Stimulated activated CD4-positive, alpha-beta T cell treated with anti-CD3 and anti-CD28 coated beads, Interleukin-12 subunit alpha, Interleukin-12 subunit beta, amount 100 ng/mL, for 24 hours (primary cell): ENCODE measurements around the gene ARMC9.

ENCODE experiments used
- DNase-seq, 2 experiments: peaks; one replicate each; pipeline ENCODE4 v3.0.0-alpha.2; 2020; ENCODE audit warnings: low read depth in 2 of 2

The ARMC9 gene

DNA sequence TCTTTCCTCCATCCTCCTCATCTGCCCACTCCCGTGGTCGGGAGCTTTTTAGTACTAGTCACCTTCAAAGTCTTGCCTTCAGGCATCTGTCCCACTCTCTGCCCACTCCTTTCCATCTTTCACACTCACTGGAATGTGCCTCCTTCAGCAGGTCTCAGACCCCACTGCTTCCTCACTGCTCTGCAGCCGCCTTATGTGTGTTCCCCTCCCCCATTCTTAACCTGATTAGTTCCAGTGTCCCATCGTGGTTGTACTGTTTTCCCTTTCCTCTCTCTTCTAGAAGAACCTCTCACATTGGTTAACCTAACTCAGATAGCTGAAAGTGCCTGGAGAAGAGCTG, 3.0 kb downstream of the ARMC9 start:
- DNase-seq: no peak

DNA sequence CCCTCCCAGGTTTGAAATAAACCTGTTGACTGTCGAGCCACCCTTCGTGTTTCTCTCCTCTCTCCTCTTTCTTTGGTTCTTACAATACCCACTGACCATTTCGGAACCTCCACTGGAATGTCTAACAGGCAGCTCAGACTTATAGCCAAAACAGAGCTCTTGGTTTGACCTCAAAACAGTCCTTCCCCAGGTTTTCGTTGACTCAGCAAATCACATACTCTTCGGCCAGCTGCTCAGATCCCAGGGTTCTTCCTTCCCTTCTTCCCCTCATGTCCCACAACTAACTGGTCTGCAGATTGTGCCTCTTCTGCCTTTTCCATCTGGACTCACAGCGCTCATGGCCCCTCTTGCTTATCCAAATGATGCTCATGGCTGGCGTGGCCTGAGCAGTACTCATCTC, 4.7 kb downstream of the ARMC9 start:
- no peak for DNase-seq

DNA sequence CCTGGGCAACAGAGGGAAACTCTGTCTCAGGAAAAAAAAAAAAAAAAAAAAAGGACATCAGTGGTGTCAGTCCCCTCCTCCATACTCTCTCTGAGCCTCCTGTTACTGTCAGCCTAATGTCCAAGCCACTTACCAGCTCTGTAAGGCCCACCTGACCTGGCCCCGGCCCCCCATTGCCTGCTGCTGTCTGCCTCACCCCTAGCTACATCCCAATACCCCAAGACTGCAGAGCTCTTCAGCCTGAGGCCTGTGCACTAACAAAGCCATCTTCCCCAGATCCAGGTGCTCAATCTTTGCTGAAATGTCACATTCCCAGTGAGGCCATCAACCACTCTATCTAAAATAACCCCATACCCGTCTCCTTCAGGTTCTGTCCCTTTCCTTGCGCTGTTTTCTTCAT, 5.7 kb downstream of the ARMC9 start:
- no peak for DNase-seq

DNA sequence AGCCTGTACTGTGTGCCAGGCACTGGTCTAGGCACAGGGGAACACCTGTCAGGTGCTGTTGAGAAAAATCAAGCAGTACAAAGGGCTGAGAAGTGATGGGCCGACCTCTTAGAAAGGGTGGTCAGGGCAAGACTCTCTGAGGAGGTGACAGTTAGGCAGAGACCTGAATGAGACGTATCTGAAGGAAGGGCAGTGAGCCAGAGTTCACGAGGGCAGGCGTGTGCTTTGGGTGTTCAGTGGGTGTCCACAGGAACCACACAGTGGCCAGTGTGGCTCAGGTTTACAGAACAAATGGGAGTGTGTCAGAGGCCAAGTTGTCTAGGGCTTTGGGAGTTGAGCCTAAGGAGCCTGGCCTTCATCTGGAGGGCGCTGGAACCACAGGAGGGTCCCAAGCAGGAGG, 6.2 kb downstream of the ARMC9 start:
- no peak for DNase-seq

DNA sequence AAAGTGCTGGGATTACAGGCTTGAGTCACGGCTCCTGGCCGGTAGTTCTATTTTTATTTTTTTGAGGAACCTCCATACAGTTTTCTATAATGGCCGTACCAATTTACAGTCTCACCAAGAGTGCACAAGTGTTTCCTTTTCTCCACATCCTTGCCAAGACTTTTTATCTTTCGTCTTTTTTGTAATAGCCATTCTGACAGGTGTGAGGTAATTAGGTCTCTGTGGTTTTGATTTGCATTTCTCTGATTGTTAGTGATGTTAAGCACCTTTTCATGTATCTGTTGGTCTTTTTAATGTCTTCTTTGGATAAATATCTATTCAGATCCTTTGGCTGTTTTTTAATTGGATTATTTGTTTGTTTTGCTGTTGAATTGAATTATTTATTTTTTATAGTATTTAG, 9.3 kb downstream of the ARMC9 start:
- no peak for DNase-seq

DNA sequence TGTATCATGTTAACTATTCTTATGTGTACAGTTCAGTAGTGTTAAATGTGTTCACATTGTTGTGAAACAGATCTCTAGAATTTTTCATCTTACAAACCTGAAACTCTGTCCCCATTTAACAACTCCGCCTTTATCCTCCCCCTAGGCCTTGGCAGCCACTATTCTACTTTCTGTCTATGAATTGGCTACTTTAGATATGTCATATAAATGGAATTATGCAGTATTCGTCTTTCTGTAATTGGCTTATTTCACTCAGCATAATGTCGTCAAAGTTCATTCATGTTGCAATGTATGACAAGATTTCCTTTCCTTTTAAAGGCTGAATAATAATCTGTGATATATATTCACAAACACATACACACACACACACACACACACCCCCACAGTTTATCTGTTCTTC, 12.4 kb downstream of the ARMC9 start:
- DNase-seq: no peak

DNA sequence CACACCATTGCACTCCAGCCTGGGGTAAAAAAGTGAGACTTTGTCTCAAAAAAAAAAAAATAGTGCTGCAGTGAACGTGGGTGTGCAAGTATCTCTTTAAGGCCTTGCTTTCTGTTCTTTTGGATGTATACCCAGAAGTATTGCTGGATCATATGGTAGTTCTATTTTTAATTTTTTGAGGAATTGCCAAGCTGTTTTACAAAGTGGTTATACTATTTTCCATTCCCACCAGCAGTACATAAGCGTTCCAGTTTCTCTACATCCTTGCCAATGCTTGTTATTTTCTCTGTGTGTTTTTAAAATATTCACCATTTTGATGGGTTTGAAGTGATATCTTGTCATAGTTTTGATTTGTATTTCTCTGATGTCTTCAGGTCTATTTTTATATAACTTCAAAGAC, 13.1 kb downstream of the ARMC9 start:
- no peak for DNase-seq

DNA sequence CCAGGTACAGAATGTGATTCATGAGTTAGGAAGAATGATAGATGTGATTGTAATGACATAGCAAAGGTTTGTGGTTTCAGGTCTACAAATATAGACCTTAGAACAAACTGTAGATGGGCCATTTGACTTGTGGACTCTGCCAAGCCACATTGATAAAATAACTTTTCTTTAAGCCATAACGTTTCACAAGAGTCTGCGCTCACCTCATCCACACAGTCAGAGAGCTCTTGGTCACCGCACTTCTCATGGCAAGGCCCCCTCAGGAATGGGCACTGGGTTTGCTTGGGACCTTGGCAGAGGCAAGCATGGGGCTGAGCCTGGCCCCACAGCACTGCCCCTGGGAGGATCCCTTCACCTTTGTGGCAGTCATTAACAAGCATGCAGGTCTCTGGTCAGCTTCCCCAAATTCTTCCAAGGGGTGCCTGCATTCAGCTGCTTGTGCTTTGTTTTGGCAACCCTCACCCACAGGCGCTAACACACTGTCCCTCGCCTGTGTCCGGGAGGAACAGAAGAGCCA, 14.0 kb downstream of the ARMC9 start:
- DNase-seq: no peak

DNA sequence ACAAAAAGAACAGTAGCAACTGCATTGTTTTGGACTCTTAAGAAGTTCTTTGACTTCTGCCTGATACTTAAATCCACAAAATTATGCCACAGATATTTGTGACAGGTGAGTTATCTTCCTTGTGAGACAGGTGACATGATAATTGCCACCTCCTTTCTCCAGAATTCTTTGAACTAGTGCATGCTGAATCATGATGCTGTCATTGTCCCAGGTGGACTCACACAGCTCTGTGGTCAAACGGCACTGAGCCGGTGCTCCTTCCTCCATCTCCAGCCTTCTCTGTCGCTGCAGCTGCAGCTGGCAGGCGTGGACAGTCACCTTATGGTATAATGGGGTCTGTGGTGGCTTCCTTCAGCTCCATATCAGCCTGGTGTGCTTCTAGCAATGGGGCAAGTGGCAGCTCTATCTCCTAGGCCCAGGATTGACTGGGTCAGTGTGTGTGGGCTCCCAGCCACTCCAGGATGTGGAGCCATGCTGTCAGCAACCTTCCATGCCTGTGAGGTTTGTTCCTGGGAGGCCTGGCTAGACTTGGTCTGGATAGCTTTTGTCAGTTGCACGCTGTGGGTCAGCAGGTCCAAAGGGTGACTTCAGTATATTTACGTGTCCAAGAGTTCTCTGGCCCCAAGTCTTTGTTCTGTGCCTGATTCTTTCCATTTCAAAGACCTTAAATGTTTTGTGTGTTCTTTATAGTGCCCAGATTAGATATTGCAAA, 15.7 kb downstream of the ARMC9 start:
- DNase-seq: no peak

DNA sequence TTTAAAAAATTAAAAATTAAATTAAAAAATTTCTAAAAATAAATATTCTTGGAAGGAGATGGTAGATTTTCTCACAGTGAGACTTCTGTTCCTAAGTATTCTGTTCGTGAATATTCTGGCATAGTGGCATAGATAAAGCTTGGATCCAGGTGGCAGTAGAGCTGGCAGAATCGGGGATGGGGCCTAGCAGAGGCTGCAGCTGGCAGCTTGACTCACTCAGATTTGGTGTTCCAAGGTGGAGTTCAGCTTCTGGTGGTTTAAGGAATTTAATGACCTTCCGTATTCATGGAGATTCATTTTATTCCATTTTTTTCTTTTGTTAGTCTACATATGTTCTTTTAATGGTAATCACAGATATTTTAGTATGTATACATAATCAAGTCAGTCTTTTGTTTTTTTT, 19.9 kb downstream of the ARMC9 start:
- DNase-seq: no peak

DNA sequence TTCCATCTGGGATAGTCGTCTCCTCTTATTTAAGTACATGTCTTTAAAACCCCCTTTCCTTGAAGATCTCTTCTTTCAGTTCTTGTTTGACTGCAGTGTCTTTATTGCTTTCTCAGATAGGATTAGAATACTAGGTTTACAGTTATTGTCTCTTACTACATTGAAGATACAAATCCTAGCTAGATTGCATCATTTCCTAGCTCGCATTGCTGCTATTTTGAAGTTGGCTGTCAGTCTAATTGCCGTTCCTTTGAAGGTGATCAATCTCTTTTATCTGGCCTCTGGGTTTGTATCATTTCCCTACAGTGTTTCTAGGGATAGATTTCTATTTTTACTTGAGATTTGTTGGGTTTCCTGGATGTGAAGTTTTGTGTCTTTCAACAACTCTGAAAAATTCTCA, 20.9 kb downstream of the ARMC9 start:
- DNase-seq: no peak

DNA sequence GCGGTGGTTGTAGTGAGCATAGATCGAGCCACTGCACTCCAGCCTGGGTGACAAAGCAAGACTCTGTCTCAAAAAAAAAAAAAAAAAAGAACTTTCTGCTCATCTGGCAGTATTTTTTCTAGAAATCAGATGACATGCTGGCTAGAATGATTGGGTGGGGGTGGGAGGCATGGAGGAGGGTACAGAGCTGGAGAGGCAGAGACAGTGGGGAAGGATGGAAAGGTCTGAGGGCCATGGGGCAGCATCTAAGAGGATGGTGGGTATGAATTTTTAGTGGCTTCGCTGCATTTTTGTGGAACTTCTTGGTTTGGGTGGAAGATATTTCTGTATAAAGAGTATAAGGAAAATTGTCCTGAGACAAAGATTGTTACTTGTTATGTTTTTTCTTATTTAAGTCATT, 23.3 kb downstream of the ARMC9 start:
- no peak for DNase-seq

DNA sequence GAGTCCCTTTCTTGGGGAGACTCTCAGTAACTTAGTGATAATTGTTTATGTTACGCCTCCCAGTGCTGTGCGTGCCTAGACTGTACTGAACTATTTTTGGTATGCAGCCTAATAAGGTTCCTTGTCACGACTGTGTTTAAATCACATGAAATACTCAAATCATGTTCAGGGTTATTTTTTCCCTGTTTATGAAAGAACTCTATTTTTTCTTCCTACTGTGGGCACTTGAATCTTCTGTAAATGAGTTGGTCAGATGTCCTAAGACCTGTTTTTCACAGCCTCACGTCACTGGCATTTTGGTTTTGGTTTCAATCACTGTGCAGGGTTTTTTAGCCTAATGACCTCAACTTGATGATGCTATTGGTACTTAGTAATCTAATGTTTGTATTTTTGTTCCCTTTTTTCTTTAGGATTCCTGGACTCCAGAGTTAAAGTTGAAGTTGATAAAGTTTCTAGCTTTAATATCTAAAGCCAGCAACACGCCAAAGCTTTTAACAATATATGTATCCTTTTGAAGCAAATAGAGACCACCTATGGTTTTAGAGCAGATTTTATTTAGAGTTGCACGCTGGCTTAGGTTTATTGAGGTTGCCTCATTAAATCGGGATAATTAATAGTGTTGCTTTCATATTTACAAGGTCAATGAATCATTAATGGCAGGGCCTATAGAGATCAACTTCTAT, 24.0 kb downstream of the ARMC9 start:
- DNase-seq: no peak

DNA sequence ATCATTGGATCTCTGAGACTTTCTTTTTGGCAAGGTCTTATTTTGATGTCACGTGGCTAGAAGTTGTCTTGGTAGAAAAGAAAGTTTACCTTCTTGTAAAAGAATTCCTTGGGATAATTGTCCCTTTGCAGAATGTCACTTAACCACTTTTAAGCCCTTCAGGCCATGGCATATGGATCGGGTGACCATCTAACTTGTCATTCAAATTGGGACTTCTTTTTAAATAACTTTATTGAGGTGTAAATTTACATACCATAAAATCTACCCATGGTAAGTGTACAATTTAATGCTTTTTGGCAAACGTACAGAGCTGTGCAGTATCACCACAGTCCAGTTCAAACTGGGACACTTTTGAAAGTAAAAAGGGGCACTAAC, 24.6 kb downstream of the ARMC9 start:
- DNase-seq: no peak

DNA sequence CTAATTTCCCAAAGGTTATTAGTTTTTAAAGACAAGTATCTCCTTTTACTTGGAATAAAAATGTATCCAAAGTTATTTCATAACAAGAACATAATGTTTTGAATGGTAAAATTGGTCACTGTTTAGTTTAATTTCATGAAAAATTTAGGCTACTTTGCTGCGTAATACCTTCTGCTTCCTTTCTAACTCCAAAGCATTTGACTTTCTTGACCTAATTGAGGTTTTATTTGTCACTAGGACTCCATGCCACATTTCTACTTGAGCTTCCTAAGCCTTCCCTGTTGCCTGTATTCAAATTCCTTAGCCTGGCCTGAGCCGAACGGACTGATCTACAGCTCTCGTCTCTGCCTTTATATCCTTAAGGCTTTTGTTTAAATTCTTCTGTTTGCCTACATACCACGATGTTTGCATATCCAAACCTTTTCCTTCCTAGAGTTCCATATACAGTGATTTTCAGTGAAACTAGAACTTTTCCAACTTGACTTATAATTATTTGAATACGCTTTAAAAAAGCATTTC, 25.1 kb downstream of the ARMC9 start:
- no peak for DNase-seq

DNA sequence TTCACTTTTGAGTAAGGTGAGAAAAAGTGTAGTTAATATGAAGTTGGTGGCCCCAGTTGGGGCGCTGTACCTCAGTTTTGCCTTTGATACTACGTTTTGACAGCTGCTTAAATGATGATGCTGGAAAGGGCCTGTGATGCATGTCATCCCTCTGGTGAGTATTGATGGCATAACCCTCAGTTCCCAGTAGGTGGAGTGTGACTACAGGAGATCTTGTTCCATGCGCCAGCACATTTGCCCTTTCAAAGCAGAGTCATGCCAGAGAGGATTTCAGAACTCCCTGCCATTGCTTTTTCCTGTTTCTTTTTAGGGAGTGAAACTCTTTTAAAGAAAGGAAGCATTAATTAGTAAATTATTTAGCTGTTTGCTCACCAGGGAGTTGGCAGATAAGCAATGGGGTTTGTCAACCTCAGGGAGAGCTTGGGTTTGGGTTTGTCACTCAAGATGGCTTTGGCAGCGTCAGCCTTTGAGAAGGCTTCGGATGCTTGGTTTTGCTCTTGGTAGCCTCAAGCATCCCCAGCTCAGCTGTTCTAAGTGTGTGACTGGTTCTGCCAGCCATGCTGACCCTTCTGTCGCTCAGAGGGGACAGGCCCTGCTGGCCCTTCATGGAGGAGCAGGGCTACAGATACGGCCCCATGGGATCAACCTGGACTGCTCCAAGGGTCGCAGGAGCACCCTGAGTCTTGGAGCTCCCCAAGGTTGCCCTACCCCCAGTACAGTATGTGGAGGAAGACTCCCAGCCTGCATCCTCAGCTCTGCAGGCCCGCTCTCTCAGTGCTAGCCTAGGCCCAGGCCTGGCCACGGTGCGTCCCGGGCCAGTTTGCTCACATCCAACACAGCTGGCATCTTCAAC, 29.1 kb downstream of the ARMC9 start:
- peak; percentile 12 to 31 for DNase-seq

DNA sequence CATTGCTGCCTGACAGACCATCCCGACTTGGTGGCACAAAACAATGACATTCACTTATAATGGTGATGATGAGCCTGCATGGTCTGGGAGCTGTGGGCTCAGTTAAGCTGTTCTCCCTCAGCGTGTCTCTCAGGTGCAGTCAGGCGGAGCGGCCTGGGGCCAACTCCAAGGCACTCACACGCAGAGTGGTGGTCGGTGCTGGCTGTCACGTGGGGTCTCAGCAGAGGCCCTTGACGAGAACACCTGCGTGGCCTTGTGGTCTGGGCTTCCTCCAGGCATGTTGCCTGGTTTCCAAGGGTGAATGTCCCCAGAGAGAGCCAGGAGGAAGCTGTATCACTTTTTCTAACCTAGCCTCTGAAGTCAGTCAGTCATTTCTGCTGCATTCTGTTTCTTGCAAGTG, 29.8 kb downstream of the ARMC9 start:
- DNase-seq: no peak

DNA sequence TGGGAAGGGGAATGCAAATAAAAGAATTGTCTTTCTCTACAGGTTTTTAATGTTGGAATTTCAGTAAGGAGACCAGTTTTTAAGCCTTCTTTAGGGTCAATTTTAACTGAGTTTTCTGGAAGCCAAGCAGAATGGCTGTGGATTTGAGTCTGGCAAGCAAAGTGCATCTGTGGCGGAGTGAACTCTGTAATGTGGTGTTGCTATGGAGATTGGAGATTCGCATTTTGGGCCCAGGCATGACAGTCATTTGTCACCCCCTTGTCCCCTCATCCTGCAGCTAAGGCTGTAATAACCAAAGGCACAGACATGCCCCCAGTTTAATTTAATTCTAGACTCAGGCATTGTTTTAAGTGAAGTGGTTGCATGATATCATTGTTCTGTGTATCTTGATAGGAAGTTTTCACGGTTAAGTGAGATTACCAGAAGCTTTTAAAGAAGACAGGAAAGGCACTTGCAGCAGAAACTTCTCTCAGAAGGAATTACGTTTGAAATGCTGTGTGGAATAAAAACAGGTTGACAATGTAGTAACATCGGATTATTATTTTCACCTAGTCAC, 30.6 kb downstream of the ARMC9 start:
- DNase-seq: no peak

DNA sequence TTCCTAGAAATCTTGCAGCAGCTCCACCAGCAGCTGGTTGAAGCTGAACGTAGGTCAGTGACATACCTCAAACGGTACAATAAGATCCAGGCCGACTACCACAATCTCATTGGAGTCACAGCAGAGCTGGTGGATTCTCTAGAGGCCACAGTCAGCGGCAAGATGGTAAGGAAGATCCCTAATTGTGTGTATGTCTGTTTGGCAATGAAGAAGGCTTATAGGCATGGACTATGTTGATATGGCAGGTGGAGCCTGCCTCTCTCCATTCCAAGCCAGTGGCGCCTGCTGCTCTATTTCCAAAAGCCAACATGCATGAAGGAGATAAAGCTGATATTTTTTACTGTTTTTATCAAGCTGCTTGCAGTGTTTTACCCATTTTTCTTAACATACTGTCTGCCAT, 36.8 kb downstream of the ARMC9 start:
- DNase-seq: no peak

DNA sequence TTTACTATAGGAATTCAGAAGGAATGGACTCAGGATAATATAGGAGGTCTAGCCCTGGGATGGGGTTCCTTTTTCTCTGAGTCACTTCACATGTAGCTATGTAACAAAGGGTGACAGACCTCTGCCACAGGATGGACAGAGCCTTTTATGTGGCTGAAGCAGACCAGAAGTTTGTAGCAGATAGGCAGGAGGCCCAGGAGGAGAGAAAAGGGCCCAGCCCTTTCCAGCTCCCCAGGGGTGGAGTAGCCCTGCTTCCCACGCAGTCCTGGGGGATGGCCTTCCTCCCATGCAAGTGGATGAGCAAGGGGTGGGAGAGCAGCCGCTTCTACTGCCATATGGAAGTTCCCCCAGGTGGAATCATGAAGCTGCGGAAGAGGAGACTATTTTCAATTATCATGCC, 40.3 kb downstream of the ARMC9 start:
- DNase-seq: no peak

DNA sequence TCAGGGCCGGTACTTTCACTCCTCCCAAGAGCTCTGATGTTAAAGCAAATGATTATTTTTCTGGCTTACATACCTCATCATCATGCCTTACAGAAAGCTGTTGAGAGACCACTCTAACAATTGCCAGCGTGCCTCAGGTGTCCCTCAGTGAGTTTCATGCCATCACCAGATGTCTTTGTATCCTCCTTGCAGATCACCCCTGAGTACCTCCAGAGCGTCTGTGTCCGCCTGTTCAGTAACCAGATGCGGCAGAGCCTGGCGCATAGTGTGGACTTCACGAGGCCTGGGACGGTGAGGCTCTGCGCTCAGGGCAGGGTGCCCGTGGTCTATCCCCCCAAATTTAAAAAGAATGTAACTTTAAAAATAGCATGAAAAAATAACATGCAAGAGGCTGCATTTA, 41.3 kb downstream of the ARMC9 start:
- DNase-seq: no peak

DNA sequence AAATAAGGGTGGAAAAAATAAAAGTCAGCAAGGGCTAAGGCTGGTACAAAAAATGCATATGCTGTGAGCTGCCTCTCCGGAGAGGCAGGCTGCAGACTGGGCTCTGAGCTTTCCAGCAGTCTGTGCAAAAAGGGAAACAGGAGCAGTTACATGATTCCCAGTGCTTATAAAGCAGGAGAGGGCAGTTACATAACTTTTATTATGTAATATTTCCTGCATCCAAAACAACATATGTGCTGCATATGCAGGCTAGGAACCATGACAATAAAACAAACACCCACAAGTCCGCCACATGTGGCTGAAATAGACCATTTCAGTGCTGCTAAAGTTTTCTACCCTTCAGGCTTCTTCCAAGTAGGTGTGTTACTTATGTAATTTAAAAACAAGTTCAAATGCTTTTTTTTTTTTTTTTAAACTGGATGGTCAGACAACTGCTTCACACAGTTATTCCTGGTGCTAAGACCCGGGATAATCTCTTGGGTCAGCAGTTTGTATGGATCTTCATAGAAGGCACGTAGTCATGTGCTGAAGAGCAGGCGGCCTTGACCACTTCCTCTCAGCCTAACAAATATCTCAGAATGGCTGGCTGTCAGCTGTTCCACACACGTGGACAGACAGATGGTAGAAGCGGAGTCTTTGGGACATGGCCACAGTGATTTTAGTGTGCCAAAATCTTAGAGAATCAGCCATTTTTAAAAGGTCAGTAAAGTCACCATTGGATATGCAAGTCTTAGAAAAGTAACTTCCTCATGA, 43.5 kb downstream of the ARMC9 start:
- DNase-seq: no peak
